Measurements from ENCODE around the gene KCND2.

KCND2 gene

DNA sequence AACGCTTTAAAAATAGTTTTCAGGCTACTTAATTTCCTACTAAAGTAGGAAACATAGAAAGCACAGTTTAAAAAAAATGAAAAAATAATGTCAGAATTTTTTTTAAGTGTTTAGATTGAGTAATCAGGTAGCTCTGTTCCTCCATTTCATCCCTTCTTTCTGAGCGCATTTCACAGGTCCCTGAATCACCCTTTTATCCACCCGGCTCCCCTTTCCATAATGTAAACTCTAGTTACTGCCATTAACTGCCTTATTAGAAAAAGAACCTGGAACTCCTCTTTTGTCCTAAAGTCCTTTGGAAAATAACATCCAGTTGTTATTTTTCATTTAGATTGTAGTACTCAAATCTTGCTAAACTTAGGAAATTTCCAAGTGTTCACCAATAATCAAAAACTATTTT lies 5.8 kb downstream of the KCND2 start:
- Histone ChIP-seq H3K4me3 (ENCODE audit: low read depth, low read length) (no peak overlapping the region), H3K4me2 (ENCODE audit: low read length) (no peak overlapping the region), H3K27ac (no peak overlapping the region), H3K36me3 (ENCODE audit: control insufficient read depth, insufficient read depth, low read length) (no peaks in the 10 kb centered on the region), H3K9me3 (ENCODE audit: control insufficient read depth, low read length) (no peaks in the 10 kb centered on the region), H2AFZ (no peak overlapping the region), H3K9ac (no peak overlapping the region), H3K27me3 (ENCODE audit: control insufficient read depth, insufficient read depth, low read length) (peaks cover 4% of the 10 kb centered on the region), H3K79me2 (no peaks in the 10 kb centered on the region), H3K4me1 (no peaks in the 10 kb centered on the region)
- TF ChIP-seq, protein P1, sequence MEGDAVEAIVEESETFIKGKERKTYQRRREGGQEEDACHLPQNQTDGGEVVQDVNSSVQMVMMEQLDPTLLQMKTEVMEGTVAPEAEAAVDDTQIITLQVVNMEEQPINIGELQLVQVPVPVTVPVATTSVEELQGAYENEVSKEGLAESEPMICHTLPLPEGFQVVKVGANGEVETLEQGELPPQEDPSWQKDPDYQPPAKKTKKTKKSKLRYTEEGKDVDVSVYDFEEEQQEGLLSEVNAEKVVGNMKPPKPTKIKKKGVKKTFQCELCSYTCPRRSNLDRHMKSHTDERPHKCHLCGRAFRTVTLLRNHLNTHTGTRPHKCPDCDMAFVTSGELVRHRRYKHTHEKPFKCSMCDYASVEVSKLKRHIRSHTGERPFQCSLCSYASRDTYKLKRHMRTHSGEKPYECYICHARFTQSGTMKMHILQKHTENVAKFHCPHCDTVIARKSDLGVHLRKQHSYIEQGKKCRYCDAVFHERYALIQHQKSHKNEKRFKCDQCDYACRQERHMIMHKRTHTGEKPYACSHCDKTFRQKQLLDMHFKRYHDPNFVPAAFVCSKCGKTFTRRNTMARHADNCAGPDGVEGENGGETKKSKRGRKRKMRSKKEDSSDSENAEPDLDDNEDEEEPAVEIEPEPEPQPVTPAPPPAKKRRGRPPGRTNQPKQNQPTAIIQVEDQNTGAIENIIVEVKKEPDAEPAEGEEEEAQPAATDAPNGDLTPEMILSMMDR (IDR thresholded peaks at IDR 0.05): no peak

DNA sequence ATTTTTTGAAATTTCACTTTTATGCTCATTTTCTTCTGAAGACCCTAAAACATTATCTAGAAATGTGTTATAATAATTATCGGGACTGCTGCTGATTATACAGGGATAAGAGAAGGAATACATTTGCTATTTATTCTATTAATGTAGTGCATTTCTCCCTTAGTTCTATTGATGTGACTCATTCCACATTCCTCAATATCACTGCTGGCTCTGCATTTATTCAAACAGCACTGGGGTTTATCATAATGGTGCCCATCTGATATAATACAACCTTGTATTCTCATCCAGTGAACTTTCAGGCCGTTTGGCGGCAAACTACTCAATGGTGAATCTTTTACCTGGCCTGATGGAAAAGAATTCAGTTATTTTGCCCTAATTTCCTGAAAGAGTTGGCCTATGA lies 7.8 kb downstream of the KCND2 start:
- Histone ChIP-seq H3K9me3 (ENCODE audit: control insufficient read depth, low read length) (no peaks in the 10 kb centered on the region), H3K27me3 (ENCODE audit: control insufficient read depth, insufficient read depth, low read length) (no peaks in the 10 kb centered on the region), H3K36me3 (ENCODE audit: control insufficient read depth, insufficient read depth, low read length) (no peaks in the 10 kb centered on the region), H3K4me1 (no peaks in the 10 kb centered on the region), H2AFZ (no peak overlapping the region), H3K79me2 (no peaks in the 10 kb centered on the region), H3K27ac (no peak overlapping the region), H3K4me3 (ENCODE audit: low read depth, low read length) (no peak overlapping the region), H3K4me2 (ENCODE audit: low read length) (no peak overlapping the region), H3K9ac (no peak overlapping the region)
- TF ChIP-seq, protein P1 (IDR thresholded peaks at IDR 0.05): no peak

DNA sequence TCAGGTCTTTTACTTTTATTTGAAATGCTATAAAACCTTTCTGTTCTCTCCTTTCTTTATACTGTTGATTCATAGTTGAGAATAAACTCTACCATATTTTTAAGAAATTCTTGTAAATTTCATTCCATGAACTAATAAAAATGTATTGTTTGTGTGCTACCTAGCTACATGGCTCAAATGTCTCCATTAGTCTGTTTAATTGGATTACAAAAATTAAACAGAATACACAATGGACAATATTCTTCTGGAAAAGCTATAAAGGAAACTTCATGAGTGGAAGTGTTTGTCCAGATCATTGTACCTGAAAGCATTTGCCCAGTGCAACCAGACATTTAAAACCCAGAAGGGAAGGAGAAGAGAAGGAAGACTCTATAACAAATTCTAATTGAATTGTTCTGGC lies 20.1 kb downstream of the KCND2 start:
- no peak overlapping the region for H2AFZ ChIP-seq
- H3K4me3 ChIP-seq (ENCODE audit: low read depth, low read length): no peak overlapping the region
- no peak overlapping the region for H3K27ac ChIP-seq
- TF ChIP-seq, protein P1 (IDR thresholded peaks at IDR 0.05): no peak
- H3K36me3 ChIP-seq (ENCODE audit: control insufficient read depth, insufficient read depth, low read length): no peaks in the 10 kb centered on the region
- no peaks in the 10 kb centered on the region for H3K27me3 ChIP-seq (ENCODE audit: control insufficient read depth, insufficient read depth, low read length)
- no peaks in the 10 kb centered on the region for H3K9me3 ChIP-seq (ENCODE audit: control insufficient read depth, low read length)
- H3K4me1 ChIP-seq: no peaks in the 10 kb centered on the region
- H3K4me2 ChIP-seq (ENCODE audit: low read length): no peak overlapping the region
- no peaks in the 10 kb centered on the region for H3K79me2 ChIP-seq
- no peak overlapping the region for H3K9ac ChIP-seq

DNA sequence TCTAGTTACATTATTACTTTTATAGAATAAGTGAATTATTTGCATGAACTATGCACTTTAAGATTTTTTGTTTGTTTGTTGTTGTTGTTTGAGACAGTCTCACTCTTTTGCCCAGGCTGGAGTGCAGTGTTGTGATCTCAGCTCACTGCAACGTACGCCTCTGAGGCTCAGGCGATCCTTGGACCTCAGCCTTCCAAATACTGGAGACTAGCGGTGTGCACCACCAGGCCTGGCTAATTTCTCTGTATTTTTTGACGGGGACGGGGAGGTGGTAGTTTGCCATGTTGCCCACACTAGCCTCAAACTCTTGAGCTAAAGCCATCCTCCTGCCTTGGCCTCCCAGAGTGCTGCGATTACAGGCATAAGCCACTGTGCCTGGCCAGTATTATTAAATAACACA lies 29.2 kb downstream of the KCND2 start:
- TF ChIP-seq, protein P1 (IDR thresholded peaks at IDR 0.05): no peak
- no peak overlapping the region for H2AFZ ChIP-seq
- H3K9ac ChIP-seq: no peak overlapping the region
- H3K4me1 ChIP-seq: no peaks in the 10 kb centered on the region
- H3K27ac ChIP-seq: no peak overlapping the region
- H3K9me3 ChIP-seq (ENCODE audit: control insufficient read depth, low read length): no peaks in the 10 kb centered on the region
- no peaks in the 10 kb centered on the region for H3K27me3 ChIP-seq (ENCODE audit: control insufficient read depth, insufficient read depth, low read length)
- no peak overlapping the region for H3K4me3 ChIP-seq (ENCODE audit: low read depth, low read length)
- H3K4me2 ChIP-seq (ENCODE audit: low read length): no peak overlapping the region
- no peaks in the 10 kb centered on the region for H3K79me2 ChIP-seq
- no peaks in the 10 kb centered on the region for H3K36me3 ChIP-seq (ENCODE audit: control insufficient read depth, insufficient read depth, low read length)

DNA sequence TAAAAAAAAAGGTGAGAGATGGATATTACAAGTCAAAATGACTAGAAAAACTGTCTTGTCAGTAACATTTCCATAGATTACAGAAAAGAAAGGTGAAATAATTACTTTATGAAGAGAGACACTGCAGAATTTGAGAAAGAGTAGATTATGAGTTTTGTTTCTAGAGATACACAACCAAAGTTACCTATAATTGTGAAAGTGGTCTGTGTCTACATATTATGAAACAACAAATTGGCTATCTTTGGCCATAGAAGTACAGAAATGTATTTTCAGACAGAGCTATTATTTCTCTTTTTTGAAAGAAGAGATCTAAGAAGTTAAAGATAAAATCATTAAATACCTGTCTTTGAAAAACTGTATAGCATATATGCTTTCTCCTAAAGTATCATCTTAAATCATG lies 30.1 kb downstream of the KCND2 start:
- Histone ChIP-seq H3K4me1 (no peaks in the 10 kb centered on the region), H3K27ac (no peak overlapping the region), H3K79me2 (no peaks in the 10 kb centered on the region), H3K27me3 (ENCODE audit: control insufficient read depth, insufficient read depth, low read length) (no peaks in the 10 kb centered on the region), H3K9me3 (ENCODE audit: control insufficient read depth, low read length) (no peaks in the 10 kb centered on the region), H3K36me3 (ENCODE audit: control insufficient read depth, insufficient read depth, low read length) (no peaks in the 10 kb centered on the region), H3K4me3 (ENCODE audit: low read depth, low read length) (no peak overlapping the region), H3K9ac (no peak overlapping the region), H3K4me2 (ENCODE audit: low read length) (no peak overlapping the region), H2AFZ (no peak overlapping the region)
- TF ChIP-seq, protein P1 (IDR thresholded peaks at IDR 0.05): no peak

Measured in parathyroid adenoma (tissue), 2 donors.